H9 (cell line): Measurements from ENCODE around the gene SSNA1. TPM values are rescaled to one million over a fixed set of nuclear protein-coding genes. Genes with fewer than 3 reads are reported as not detected.

Source experiments
- DNase-seq: peaks from one replicate; pipeline ENCODE4 v3.0.0-alpha.2; 2017
- H2AFZ ChIP-seq: one replicate; pipeline ENCODE4 v1.6.1; 2013; ENCODE audit warnings: mild to moderate bottlenecking, low read length, control low read depth, moderate library complexity
- H2AK5ac ChIP-seq: 2 replicates; pipeline ENCODE4 v1.6.1; 2013; ENCODE audit warnings: low read length, control low read depth, mixed read lengths; ENCODE audit not compliant: insufficient read length
- H2BK120ac ChIP-seq: one replicate; pipeline ENCODE4 v1.6.1; 2013; ENCODE audit warnings: low read depth, mild to moderate bottlenecking, low read length, control low read depth, inconsistent platforms; ENCODE audit not compliant: poor library complexity, severe bottlenecking
- H2BK12ac ChIP-seq: 2 replicates; pipeline ENCODE4 v1.6.1; 2013; ENCODE audit warnings: low read length, control low read depth, mixed read lengths, low read depth; ENCODE audit not compliant: insufficient read length
- H2BK15ac ChIP-seq: 2 replicates; pipeline ENCODE4 v1.6.1; 2013; ENCODE audit warnings: low read depth, low read length, control low read depth
- H2BK20ac ChIP-seq: one replicate; pipeline ENCODE4 v1.6.1; 2013; ENCODE audit warnings: low read depth, mild to moderate bottlenecking, low read length, control low read depth, inconsistent platforms; ENCODE audit not compliant: poor library complexity, severe bottlenecking
- H2BK5ac ChIP-seq: 2 replicates; pipeline ENCODE4 v1.6.1; 2013; ENCODE audit warnings: low read length, control low read depth, mixed read lengths; ENCODE audit not compliant: insufficient read length
- H3K14ac ChIP-seq: 2 replicates; pipeline ENCODE4 v1.6.1; 2013; ENCODE audit warnings: low read length, control low read depth; ENCODE audit not compliant: insufficient read depth
- H3K18ac ChIP-seq: 2 replicates; pipeline ENCODE4 v1.6.1; 2013; ENCODE audit warnings: low read depth, mild to moderate bottlenecking, mixed read lengths, low read length, control low read depth; ENCODE audit not compliant: insufficient read length
- H3K23ac ChIP-seq: 2 replicates; pipeline ENCODE4 v1.6.1; 2013; ENCODE audit warnings: low read length, control low read depth, mixed read lengths, low read depth; ENCODE audit not compliant: insufficient read length
- H3K23me2 ChIP-seq: 2 replicates; pipeline ENCODE4 v1.6.1; 2013; ENCODE audit warnings: low read depth, mild to moderate bottlenecking, mixed read lengths, low read length, control low read depth; ENCODE audit not compliant: insufficient read length, poor library complexity, severe bottlenecking
- H3K27ac ChIP-seq: 2 replicates; pipeline ENCODE4 v1.5.1; 2013; ENCODE audit warnings: low read length, control low read depth, mixed read lengths, low read depth; ENCODE audit not compliant: insufficient read length
- H3K27me3 ChIP-seq: 2 replicates; pipeline ENCODE4 v1.6.1; 2013; ENCODE audit warnings: low read length, control low read depth, inconsistent platforms; ENCODE audit not compliant: insufficient read depth
- H3K4ac ChIP-seq: 2 replicates; pipeline ENCODE4 v1.6.1; 2013; ENCODE audit warnings: low read depth, mild to moderate bottlenecking, control low read depth, inconsistent platforms, low read length, moderate library complexity
- H3K4me1 ChIP-seq: 2 replicates; pipeline ENCODE4 v1.6.1; 2013; ENCODE audit warnings: low read length, control low read depth, inconsistent platforms; ENCODE audit not compliant: insufficient read depth
- H3K4me2 ChIP-seq: 2 replicates; pipeline ENCODE4 v1.6.1; 2013; ENCODE audit warnings: low read length, control low read depth, mixed read lengths; ENCODE audit not compliant: insufficient read length, insufficient read depth
- H3K56ac ChIP-seq: 2 replicates; pipeline ENCODE4 v1.6.1; 2013; ENCODE audit warnings: low read depth, mild to moderate bottlenecking, mixed read lengths, low read length, control low read depth; ENCODE audit not compliant: insufficient read length
- H3K79me1 ChIP-seq: 2 replicates; pipeline ENCODE4 v1.6.1; 2013; ENCODE audit warnings: low read depth, mild to moderate bottlenecking, moderate library complexity, low read length, control low read depth, inconsistent platforms; ENCODE audit not compliant: insufficient read depth, poor library complexity, severe bottlenecking
- H3K79me2 ChIP-seq: 2 replicates; pipeline ENCODE4 v1.6.1; 2013; ENCODE audit warnings: low read length, control low read depth, inconsistent platforms; ENCODE audit not compliant: insufficient read depth
- H3K9ac ChIP-seq: 2 replicates; pipeline ENCODE4 v1.6.1; 2013; ENCODE audit warnings: low read length, control low read depth, mixed read lengths; ENCODE audit not compliant: insufficient read length; ENCODE audit errors: extremely low read depth
- H3K9me3 ChIP-seq: one replicate; pipeline ENCODE4 v1.6.1; 2013; ENCODE audit warnings: low read depth, low read length, inconsistent platforms; ENCODE audit not compliant: control insufficient read depth
- H3T11ph ChIP-seq: one replicate; pipeline ENCODE4 v1.6.1; 2013; ENCODE audit warnings: mild to moderate bottlenecking, low read length, control low read depth, inconsistent platforms
- H4K20me1 ChIP-seq: one replicate; pipeline ENCODE4 v1.6.1; 2013; ENCODE audit not compliant: control insufficient read depth, insufficient read length, insufficient read depth
- H4K5ac ChIP-seq: 2 replicates; pipeline ENCODE4 v1.6.1; 2013; ENCODE audit warnings: low read depth, mild to moderate bottlenecking, mixed read lengths, low read length, control low read depth; ENCODE audit not compliant: insufficient read length
- H4K8ac ChIP-seq: replicated peaks from 2 replicates; pipeline ENCODE4 v1.6.1; 2013; ENCODE audit warnings: low read length, control low read depth, mixed read lengths, low read depth; ENCODE audit not compliant: insufficient read length
- H4K91ac ChIP-seq: 2 replicates; pipeline ENCODE4 v1.6.1; 2013; ENCODE audit warnings: low read depth, mild to moderate bottlenecking, moderate library complexity, mixed read lengths, low read length, control low read depth; ENCODE audit not compliant: insufficient read length
- H3K27ac Mint-ChIP-seq, 3 experiments: 2 replicates in 2 of 3; 3 replicates in 1 of 3; pipeline ENCODE4 v1.8.0; 2020 to 2021; ENCODE audit warnings: mixed read lengths in 3 of 3, mild to moderate bottlenecking in 1 of 3, moderate library complexity in 1 of 3
- H3K27me3 Mint-ChIP-seq: 2 replicates; pipeline ENCODE4 v1.8.0; 2021; ENCODE audit warnings: low read depth, mild to moderate bottlenecking, moderate library complexity, mixed read lengths
- H3K36me3 Mint-ChIP-seq, 3 experiments: 2 replicates in 2 of 3; 3 replicates in 1 of 3; pipeline ENCODE4 v1.8.0; 2020 to 2021; ENCODE audit warnings: low read depth in 3 of 3, mixed read lengths in 3 of 3; ENCODE audit not compliant: insufficient read depth in 1 of 3
- H3K4me1 Mint-ChIP-seq, 2 experiments: 2 replicates each; pipeline ENCODE4 v1.8.0; 2020; ENCODE audit warnings: mixed read lengths in 2 of 2
- H3K4me3 Mint-ChIP-seq, 2 experiments: 2 replicates in 1 of 2; 3 replicates in 1 of 2; pipeline ENCODE4 v1.8.0; 2020 to 2021; ENCODE audit warnings: mild to moderate bottlenecking in 2 of 2, mixed read lengths in 2 of 2, moderate library complexity in 1 of 2
- H3K9me3 Mint-ChIP-seq, 2 experiments: 2 replicates in 1 of 2; 3 replicates in 1 of 2; pipeline ENCODE4 v1.8.0; 2020; ENCODE audit warnings: mild to moderate bottlenecking in 2 of 2, mixed read lengths in 2 of 2, moderate library complexity in 1 of 2
- CTCF ChIP-seq: fragments of 200-600 bp; sonication (generic); conservative IDR thresholded peaks from 3 replicates; pipeline ENCODE4 v1.8.0; 2021; ENCODE audit warnings: antibody characterized with exemption, mild to moderate bottlenecking
- WGBS: extraction: QIAGEN DNeasy Blood & Tissue Kit; methylation state at CpG from one replicate; pipeline ENCODE4 v1.1.7; 2013; ENCODE audit warnings: missing lambda C conversion rate, low lambda C conversion rate, mixed read lengths; ENCODE audit not compliant: insufficient read length; ENCODE audit errors: extremely low coverage; 5-methylcytosine and 5-hydroxymethylcytosine counted together
- total RNA-seq: library from RNA; stranded (reverse); gene quantifications from 2 replicates; pipeline ENCODE4 v1.2.1, GENCODE V29; 2021

SSNA1 gene
- total RNA-seq, 1 experiment from 2014 or later = 69.2 TPM

- Histone ChIP-seq H2AK5ac (no peak overlapping the region), H2BK20ac (no peak overlapping the region), H4K91ac (no peak overlapping the region), H2BK120ac (no peak overlapping the region), H3K79me2 (no peaks in the 10 kb centered on the region), H3K79me1 (no peaks in the 10 kb centered on the region), H3K23me2 (peaks cover 4% of the 10 kb centered on the region), H3K4me1 (no peaks in the 10 kb centered on the region), H3K18ac (no peak overlapping the region), H3K14ac (no peak overlapping the region; the same call in 1 of the 2 replicates), H4K5ac (no peak overlapping the region), H3T11ph (no peak overlapping the region), H3K27ac (no peak overlapping the region), H3K9me3 (no peaks in the 10 kb centered on the region), H3K23ac (no peak overlapping the region), H3K9ac (no peak overlapping the region), H3K56ac (no peak overlapping the region), H3K4ac (no peak overlapping the region), H4K20me1 (no peaks in the 10 kb centered on the region), H3K4me2 (no peak overlapping the region), H3K27me3 (peaks cover 31% of the 10 kb centered on the region; the same call in 1 of the 2 replicates), H2BK15ac (no peak overlapping the region), H2BK5ac (no peak overlapping the region), H2BK12ac (no peak overlapping the region), H2AFZ (no peak overlapping the region), H4K8ac (no peak overlapping the region)
- no peak for DNase-seq
- Mint-ChIP-seq H3K27me3 (peaks cover 84% of the 10 kb centered on the region), H3K4me3 (no peak overlapping the region), H3K36me3 (no peaks in the 10 kb centered on the region), H3K4me1 (peaks cover 3 to 12% of the 10 kb centered on the region in 2 experiments), H3K27ac (no peak overlapping the region; a peak in 1 of 7 replicates), H3K9me3 (no peaks in the 10 kb centered on the region)
- no peak for TF ChIP-seq CTCF
- no CpG with 5 or more reads among the region's 22 CpGs for WGBS
These were observed 17.2 kb upstream of the SSNA1 start for GRCh38 chr9:137171149-137171900.
